GM10266 (cell line): ENCODE results near the gene OR14A16.

ENCODE experiments used
- DNase-seq: peaks from one replicate; pipeline ENCODE4 v3.0.0; 2012; ENCODE audit errors: extremely low spot score
- CTCF ChIP-seq: IDR thresholded peaks from 2 replicates; pipeline ENCODE4 v1.5.1; 2012; ENCODE audit warnings: mild to moderate bottlenecking, low read depth; ENCODE audit not compliant: control insufficient read depth, insufficient read depth; ENCODE audit errors: missing control alignments

Gene OR14A16

DNA sequence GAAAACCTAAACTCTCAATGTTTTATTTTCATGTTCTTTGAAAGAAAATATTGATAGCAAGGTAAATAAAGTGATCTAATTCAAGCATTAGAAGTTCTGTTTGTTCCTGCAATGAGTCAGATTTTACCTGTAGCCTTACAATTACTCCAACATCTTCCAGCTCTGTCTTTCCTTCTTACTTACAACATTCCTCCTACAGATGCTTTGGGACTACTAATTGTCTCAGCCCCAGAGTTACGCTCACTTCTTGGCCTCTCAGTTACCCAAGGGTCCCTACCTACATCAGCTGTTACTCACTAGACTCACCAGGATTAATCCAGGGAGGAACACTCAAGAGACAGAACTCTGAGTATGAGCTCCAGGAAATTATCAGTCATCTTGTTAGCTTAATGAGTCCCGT is 26.4 kb downstream of the OR14A16 start:
- no peak for DNase-seq
- no peak for TF ChIP-seq CTCF

- no peak for DNase-seq
- no peak for TF ChIP-seq CTCF
These were observed 54.3 kb downstream of the OR14A16 start for GRCh38 chr1:247769603-247770002.
